ENCODE data around the gene PARD3B. TPM values are rescaled to one million over a fixed set of nuclear protein-coding genes. Genes with fewer than 3 reads are reported as not detected.

The PARD3B gene
- total RNA-seq, 1 donor from 2014 or later: 23.8 TPM

GRCh38 chr2:204503869-204504268, 41.4 kb upstream of the PARD3B start:
- intact Hi-C loops (cut with DNase I): no loop called here
- ATAC-seq (no peak), DNase-seq (no peak)
- Histone ChIP-seq H3K36me3 (no peaks in the 10 kb centered on the region), H3K27ac (no peak overlapping the region), H3K4me1 (no peaks in the 10 kb centered on the region), H3K27me3 (ENCODE audit: low read depth) (no peaks in the 10 kb centered on the region), H3K4me3 (no peak overlapping the region), H3K9me3 (no peaks in the 10 kb centered on the region)
- no peak for TF ChIP-seq CTCF (IDR thresholded peaks at IDR 0.05)

GRCh38 chr2:204504594-204504993, 40.7 kb upstream of the PARD3B start:
- TF ChIP-seq CTCF (IDR thresholded peaks at IDR 0.05): no peak
- Histone ChIP-seq H3K9me3 (no peaks in the 10 kb centered on the region), H3K4me1 (no peaks in the 10 kb centered on the region), H3K36me3 (no peaks in the 10 kb centered on the region), H3K27me3 (ENCODE audit: low read depth) (no peaks in the 10 kb centered on the region), H3K27ac (no peak overlapping the region), H3K4me3 (no peak overlapping the region)
- no peak for ATAC-seq
- DNase-seq: no peak
- intact Hi-C loops (cut with DNase I): no loop called here

GRCh38 chr2:204505488-204505887, 39.8 kb upstream of the PARD3B start:
- Histone ChIP-seq H3K9me3 (no peaks in the 10 kb centered on the region), H3K27me3 (ENCODE audit: low read depth) (no peaks in the 10 kb centered on the region), H3K4me3 (no peak overlapping the region), H3K27ac (no peak overlapping the region), H3K36me3 (no peaks in the 10 kb centered on the region), H3K4me1 (no peaks in the 10 kb centered on the region)
- DNase-seq (no peak), ATAC-seq (no peak)
- no peak for TF ChIP-seq CTCF (IDR thresholded peaks at IDR 0.05)
- intact Hi-C loops (cut with DNase I): no loop called here

- DNase-seq (no peak), ATAC-seq (no peak)
- Histone ChIP-seq H3K27ac (no peak overlapping the region), H3K4me3 (no peak overlapping the region), H3K36me3 (no peaks in the 10 kb centered on the region), H3K4me1 (no peaks in the 10 kb centered on the region), H3K27me3 (ENCODE audit: low read depth) (no peaks in the 10 kb centered on the region), H3K9me3 (no peaks in the 10 kb centered on the region)
- no peak for TF ChIP-seq CTCF (IDR thresholded peaks at IDR 0.05)
- intact Hi-C loops (cut with DNase I): no loop called here
Observed at GRCh38 chr2:204505946-204506345, 39.3 kb upstream of the PARD3B start.

GRCh38 chr2:204507636-204508035, 37.6 kb upstream of the PARD3B start:
- intact Hi-C loops (cut with DNase I): no loop called here
- no peak overlapping the region for H3K27ac ChIP-seq
- no peak for TF ChIP-seq CTCF (IDR thresholded peaks at IDR 0.05)

More at GRCh38 chr2:204507636-204508035, 37.6 kb upstream of the PARD3B start:
- Histone ChIP-seq H3K4me3 (no peak overlapping the region), H3K36me3 (no peaks in the 10 kb centered on the region), H3K27me3 (ENCODE audit: low read depth) (no peaks in the 10 kb centered on the region), H3K4me1 (no peaks in the 10 kb centered on the region), H3K9me3 (no peaks in the 10 kb centered on the region)
- ATAC-seq: no peak
- no peak for DNase-seq

Measured in lower lobe of right lung (tissue), 2 donors.